Lower leg skin (tissue), 3 donors: ENCODE results near the gene GCKR.

Source experiments
- CTCF ChIP-seq, 3 donors: fragments of 450-650 bp; IDR thresholded peaks; one replicate each; pipeline ENCODE4 v1.5.1; 2016; ENCODE audit warnings: antibody characterized with exemption in 3 of 3, mild to moderate bottlenecking in 3 of 3, moderate library complexity in 2 of 3
- POLR2A ChIP-seq, 2 donors: fragments of 450-650 bp; IDR thresholded peaks; one replicate each; pipeline ENCODE4 v1.6.1; 2016 to 2017; ENCODE audit warnings: antibody characterized with exemption in 2 of 2, mild to moderate bottlenecking in 1 of 2, moderate library complexity in 1 of 2

- no peak for TF ChIP-seq CTCF (IDR thresholded peaks at IDR 0.05)
- TF ChIP-seq POLR2A (IDR thresholded peaks at IDR 0.05), result no peak
These were observed 76.4 kb downstream of the GCKR start for GRCh38 chr2:27572998-27573429.
